SU-DHL-6 (cell line): ENCODE data around the gene P2RY1.
"Not testable (repeated sequence)": the region's sequence is repeated elsewhere in the genome, so short reads cannot be mapped to it uniquely, and the experiment has no call there.

Source experiments
- H2AFZ ChIP-seq: fragments of 200-600 bp; sonication (generic); 2 replicates; pipeline ENCODE4 v1.6.1; 2014; ENCODE audit warnings: low read depth, mild to moderate bottlenecking, moderate library complexity, mixed read lengths, antibody characterized with exemption, low read length; ENCODE audit not compliant: severe bottlenecking
- H3F3A ChIP-seq: fragments of 200-600 bp; shearing (Covaris generic); 2 replicates; pipeline ENCODE4 v1.6.0; 2016; ENCODE audit warnings: antibody characterized with exemption, mild to moderate bottlenecking; ENCODE audit not compliant: insufficient read depth
- H3K27ac ChIP-seq: fragments of 200-600 bp; sonication (generic); 2 replicates; pipeline ENCODE4 v1.5.1; 2016; ENCODE audit warnings: low read depth, mild to moderate bottlenecking, low read length, moderate library complexity, mixed read lengths
- H3K27me3 ChIP-seq: fragments of 200-600 bp; sonication (generic), shearing (Covaris generic); 2 replicates; pipeline ENCODE4 v1.6.0; 2014; ENCODE audit warnings: mild to moderate bottlenecking, low read length
- H3K36me3 ChIP-seq: fragments of 200-600 bp; sonication (generic); 2 replicates; pipeline ENCODE4 v1.6.1; 2014; ENCODE audit warnings: mild to moderate bottlenecking, low read length, mixed read lengths
- H3K4me2 ChIP-seq: fragments of 300-600, 200-600 bp; shearing (Covaris generic), sonication (generic); 2 replicates; pipeline ENCODE4 v1.6.0; 2014; ENCODE audit warnings: low read length, low read depth, mild to moderate bottlenecking; ENCODE audit not compliant: poor library complexity, severe bottlenecking
- H3K4me3 ChIP-seq: fragments of 200-600 bp; sonication (generic); 2 replicates; pipeline ENCODE4 v1.5.1; 2014; ENCODE audit warnings: antibody characterized with exemption, low read length, mild to moderate bottlenecking, mixed read lengths; ENCODE audit not compliant: insufficient read depth, poor library complexity, severe bottlenecking
- H3K79me2 ChIP-seq: fragments of 200-600 bp; sonication (generic); 2 replicates; pipeline ENCODE4 v1.6.1; 2014; ENCODE audit warnings: mild to moderate bottlenecking, low read length, moderate library complexity; ENCODE audit not compliant: insufficient read depth
- H3K9ac ChIP-seq: fragments of 200-600 bp; sonication (generic); 2 replicates; pipeline ENCODE4 v1.7.0; 2014; ENCODE audit warnings: mild to moderate bottlenecking, low read length
- H3K9me2 ChIP-seq: fragments of 200-600 bp; sonication (generic); replicated peaks from 2 replicates; pipeline ENCODE4 v1.6.1; 2014; ENCODE audit warnings: low read length; ENCODE audit not compliant: insufficient read depth
- H3K9me3 ChIP-seq: fragments of 200-600 bp; sonication (generic); 2 replicates; pipeline ENCODE4 v1.6.1; 2014; ENCODE audit warnings: low read length, mixed read lengths; ENCODE audit not compliant: insufficient read depth
- H4K20me1 ChIP-seq: fragments of 200-600 bp; sonication (generic); 2 replicates; pipeline ENCODE4 v1.6.1; 2014; ENCODE audit warnings: low read depth, mild to moderate bottlenecking, antibody characterized with exemption, low read length, moderate library complexity, mixed read lengths
- CTCF ChIP-seq: fragments of 200-600 bp; sonication (generic); IDR thresholded peaks from one replicate; pipeline ENCODE4 v1.5.1; 2017; ENCODE audit warnings: antibody characterized with exemption, mild to moderate bottlenecking, low read length, moderate library complexity; ENCODE audit not compliant: insufficient read depth, poor library complexity, severe bottlenecking
- EZH2phosphoT487 ChIP-seq: fragments of 200-600 bp; sonication (generic), shearing (Covaris generic); conservative IDR thresholded peaks from 2 replicates; pipeline ENCODE4 v1.6.1; 2018; ENCODE audit warnings: mild to moderate bottlenecking, antibody characterized with exemption, low read length, moderate library complexity, mixed read lengths

The P2RY1 gene

GRCh38 chr3:152847599-152847998 is 12.7 kb downstream of the P2RY1 start:
- not testable (repeated sequence) for H3F3A ChIP-seq, H3K27me3 ChIP-seq, H3K36me3 ChIP-seq, H3K9ac ChIP-seq, H3K9me2 ChIP-seq, H3K4me2 ChIP-seq, H3K27ac ChIP-seq, H3K9me3 ChIP-seq, H3K79me2 ChIP-seq, H2AFZ ChIP-seq, H4K20me1 ChIP-seq, H3K4me3 ChIP-seq

- no peak for TF ChIP-seq EZH2phosphoT487
- TF ChIP-seq CTCF: no peak
These were observed 15.2 kb downstream of the P2RY1 start for GRCh38 chr3:152849996-152850578.

GRCh38 chr3:152853196-152853595 is 18.3 kb downstream of the P2RY1 start:
- Histone ChIP-seq H4K20me1 (no peaks in the 10 kb centered on the region), H3K9ac (no peak overlapping the region), H3F3A (no peaks in the 10 kb centered on the region), H3K9me3 (no peaks in the 10 kb centered on the region; the same call in 1 of the 2 replicates), H3K36me3 (no peaks in the 10 kb centered on the region), H3K79me2 (no peaks in the 10 kb centered on the region), H3K27me3 (no peaks in the 10 kb centered on the region), H2AFZ (no peak overlapping the region), H3K4me3 (no peak overlapping the region), H3K4me2 (no peak overlapping the region), H3K27ac (no peak overlapping the region), H3K9me2 (no peaks in the 10 kb centered on the region)
- TF ChIP-seq EZH2phosphoT487 (no peak), CTCF (no peak)

More at GRCh38 chr3:152849996-152850578, 15.2 kb downstream of the P2RY1 start:
- no peaks in the 10 kb centered on the region for H3F3A ChIP-seq
- H3K4me2 ChIP-seq: no peak overlapping the region
- H3K36me3 ChIP-seq: no peaks in the 10 kb centered on the region
- no peak overlapping the region for H3K4me3 ChIP-seq
- H2AFZ ChIP-seq: no peak overlapping the region
- no peak overlapping the region for H3K9ac ChIP-seq
- no peaks in the 10 kb centered on the region for H3K9me3 ChIP-seq
- no peak overlapping the region for H3K27ac ChIP-seq
- no peaks in the 10 kb centered on the region for H3K79me2 ChIP-seq
- H3K27me3 ChIP-seq: no peaks in the 10 kb centered on the region
- no peaks in the 10 kb centered on the region for H3K9me2 ChIP-seq
- H4K20me1 ChIP-seq: no peaks in the 10 kb centered on the region

GRCh38 chr3:152857082-152857481 is 22.2 kb downstream of the P2RY1 start:
- Histone ChIP-seq H2AFZ (no peak overlapping the region), H3K36me3 (no peaks in the 10 kb centered on the region), H3F3A (no peaks in the 10 kb centered on the region), H3K9me3 (no peaks in the 10 kb centered on the region; the same call in 1 of the 2 replicates), H3K4me3 (no peak overlapping the region), H3K27ac (no peak overlapping the region), H3K79me2 (no peaks in the 10 kb centered on the region), H3K9me2 (no peaks in the 10 kb centered on the region), H3K4me2 (no peak overlapping the region), H4K20me1 (no peaks in the 10 kb centered on the region), H3K27me3 (no peaks in the 10 kb centered on the region), H3K9ac (no peak overlapping the region)
- TF ChIP-seq CTCF: no peak
- no peak for TF ChIP-seq EZH2phosphoT487
